K562 (cell line): ENCODE results near the gene FMNL3. TPM values are rescaled to one million over a fixed set of nuclear protein-coding genes. Genes with fewer than 3 reads are reported as not detected.

Experiments used
- ATF6 ChIP-seq: sonication (generic); formaldehyde crosslinking; IDR thresholded peaks from 2 replicates; pipeline ENCODE4 v1.4.0; 2020; ENCODE audit warnings: mild to moderate bottlenecking, missing genetic modification reagents
- CHCHD3 ChIP-seq: fragments of 250-450 bp; sonication (Bioruptor Pico); IDR thresholded peaks from 2 replicates; pipeline ENCODE4 v2.1.2; 2022; ENCODE audit warnings: mild to moderate bottlenecking
- DLX4 ChIP-seq: fragments of 250-450 bp; sonication (Bioruptor Pico); IDR thresholded peaks from 2 replicates; pipeline ENCODE4 v1.6.1; 2021; ENCODE audit warnings: mild to moderate bottlenecking
- GMEB1 ChIP-seq: fragments of 250-450 bp; sonication (Bioruptor Pico); IDR thresholded peaks from 2 replicates; pipeline ENCODE4 v1.4.0; 2020; ENCODE audit warnings: mild to moderate bottlenecking
- HNRNPL ChIP-seq: fragments of 200-400 bp; formaldehyde crosslinking; IDR thresholded peaks from 2 replicates; pipeline ENCODE4 v1.6.1; 2017; ENCODE audit warnings: low read depth, mild to moderate bottlenecking, low read length
- NFIX ChIP-seq: fragments of 250-450 bp; sonication (Bioruptor Pico); IDR thresholded peaks from 2 replicates; pipeline ENCODE4 v1.4.0; 2020; ENCODE audit warnings: low read depth, mild to moderate bottlenecking, moderate library complexity
- RUNX1 ChIP-seq: sonication (generic); IDR thresholded peaks from 2 replicates; pipeline ENCODE4 v1.6.1; 2016; ENCODE audit warnings: antibody characterized with exemption, low read depth
- SLC30A9 ChIP-seq: fragments of 250-450 bp; sonication (Bioruptor Pico); IDR thresholded peaks from 2 replicates; pipeline ENCODE4 v1.8.0; 2022; ENCODE audit warnings: mild to moderate bottlenecking, moderate library complexity
- U2AF1 ChIP-seq: fragments of 200-400 bp; formaldehyde crosslinking; optimal IDR thresholded peaks from 2 replicates; pipeline ENCODE3; 2017; ENCODE audit warnings: mild to moderate bottlenecking, low read depth, low read length, moderate library complexity
- ZKSCAN3 ChIP-seq: fragments of 250-450 bp; sonication (Bioruptor Pico); IDR thresholded peaks from 2 replicates; pipeline ENCODE4 v1.4.0; 2020
- ZMIZ1 ChIP-seq, 2 experiments: fragments of 150-350 bp in 1 of 2; IDR thresholded peaks; 2 replicates each; pipeline ENCODE4 v1.6.1; 2012 to 2016; ENCODE audit warnings: low read depth in 2 of 2, low read length in 2 of 2, mild to moderate bottlenecking in 1 of 2, moderate library complexity in 1 of 2
- ZNF318 ChIP-seq, 2 experiments: fragments of 450-650 bp; IDR thresholded peaks; 2 replicates each; pipeline ENCODE4 v1.6.1; 2016; ENCODE audit warnings: mild to moderate bottlenecking in 2 of 2, borderline replicate concordance in 1 of 2, low read depth in 1 of 2, moderate library complexity in 1 of 2
- polyA plus RNA-seq, 8 experiments: library from polyadenylated mRNA; depleted of rRNA in 4 of 8; stranded (reverse) in 5 of 8; unstranded in 3 of 8; fragments of >200 nt; fragmentation: Nextera tagmentation in 2 of 8; fragmentation: Illumina TruSeq in 1 of 8; extraction: Ambion mirVana in 2 of 8; extraction: Trizol in 1 of 8; gene quantifications; 2 replicates each; pipeline versions ENCODE4 v1.2.1 to v1.2.3, GENCODE V29; 2011 to 2014; ENCODE audit warnings: inconsistent platforms in 1 of 8, missing spikeins in 1 of 8
- total RNA-seq, 7 experiments: library from RNA; depleted of rRNA in 6 of 7; stranded (reverse); fragments of >200 nt in 6 of 7; fragmentation: Illumina TruSeq in 2 of 7; extraction: Trizol in 2 of 7; gene quantifications; 2 replicates each; pipeline versions ENCODE4 v1.2.1 to v1.2.3, GENCODE V29; 2011 to 2021; ENCODE audit warnings: low replicate concordance in 1 of 7

Gene FMNL3
- total and polyA plus RNA-seq, 9 of the 15 experiments (the other 6 are each of a cell fraction or from before 2014, with no cell fraction given), result 0.49 to 14.4 (median 6.8) TPM

- TF ChIP-seq ZNF318 (IDR thresholded peaks at IDR 0.05; ENCODE audit: borderline replicate concordance in 1 of 2, low read depth in 1 of 2) (no peak), HNRNPL (no peak), RUNX1 (no peak), DLX4 (no peak), ATF6 (no peak), GMEB1 (CRISPR knock-in tag) (no peak), SLC30A9 (CRISPR knock-in tag) (no peak), ZMIZ1 (IDR thresholded peaks at IDR 0.05; ENCODE audit: low read depth in 2 of 2, low read length in 2 of 2) (no peak), NFIX (no peak), ZKSCAN3 (CRISPR knock-in tag) (no peak), U2AF1 (no peak), CHCHD3 (CRISPR knock-in tag) (no peak)
These were observed 62.6 kb downstream of the FMNL3 start (continued) for GRCh38 chr12:49644620-49644994.
